Measurements from ENCODE around the gene CKLF.
"Not testable (repeated sequence)": the region's sequence is repeated elsewhere in the genome, so short reads cannot be mapped to it uniquely, and the experiment has no call there.

CKLF gene

GRCh38 chr16:66598111-66598510 lies 45.7 kb downstream of the CKLF start:
- DNase-seq (ENCODE audit: low read depth) = no peak

GRCh38 chr16:66599726-66600125 lies 47.4 kb downstream of the CKLF start:
- DNase-seq (ENCODE audit: low read depth) = no peak

GRCh38 chr16:66600477-66600876 lies 48.1 kb downstream of the CKLF start:
- DNase-seq (ENCODE audit: low read depth) = no peak

GRCh38 chr16:66601471-66601870 lies 49.1 kb downstream of the CKLF start:
- DNase-seq (ENCODE audit: low read depth) = no peak

- peak; percentile 28 for DNase-seq (ENCODE audit: low read depth)
Measured at GRCh38 chr16:66603537-66604375, 51.4 kb downstream of the CKLF start.

- DNase-seq (ENCODE audit: low read depth) = no peak
Measured at GRCh38 chr16:66604376-66605176, 52.2 kb downstream of the CKLF start, which contains the start of gene CMTM3. Gene CMTM3 (plus strand): TSS chr16:66604704. CDS start chr16:66604806, 102 bp downstream.

- DNase-seq (ENCODE audit: low read depth) = no peak
Measured at GRCh38 chr16:66605177-66605978, 53.0 kb downstream of the CKLF start.

GRCh38 chr16:66605979-66606751 lies 53.8 kb downstream of the CKLF start:
- no peak for DNase-seq (ENCODE audit: low read depth)

- peak; percentile 72 for DNase-seq (ENCODE audit: low read depth)
Measured at GRCh38 chr16:66608241-66609138, 56.1 kb downstream of the CKLF start.

- DNase-seq (ENCODE audit: low read depth) = no peak
Measured at GRCh38 chr16:66609139-66609510, 56.7 kb downstream of the CKLF start.

GRCh38 chr16:66610111-66610820 lies 57.9 kb downstream of the CKLF start:
- no peak for DNase-seq (ENCODE audit: low read depth)

GRCh38 chr16:66611911-66612310 lies 59.5 kb downstream of the CKLF start:
- not testable (repeated sequence) for DNase-seq (ENCODE audit: low read depth)

- no peak for DNase-seq (ENCODE audit: low read depth)
Measured at GRCh38 chr16:66612422-66612821, 60.0 kb downstream of the CKLF start.

- no peak for DNase-seq (ENCODE audit: low read depth)
Measured at GRCh38 chr16:66614161-66614802, 61.9 kb downstream of the CKLF start.

All from GM04504 (cell line).